Stimulated activated CD4-positive, alpha-beta T cell treated with anti-CD3 and anti-CD28 coated beads, Interleukin-4, amount 100 ng/mL, for 4 hours (primary cell): Measurements from ENCODE around the gene ZNF561.
"Not testable (repeated sequence)": the region's sequence is repeated elsewhere in the genome, so short reads cannot be mapped to it uniquely, and the experiment has no call there.

Source experiments
- DNase-seq, 2 experiments: peaks; one replicate each; pipeline ENCODE4 v3.0.0-alpha.2; 2020

Gene ZNF561

DNA sequence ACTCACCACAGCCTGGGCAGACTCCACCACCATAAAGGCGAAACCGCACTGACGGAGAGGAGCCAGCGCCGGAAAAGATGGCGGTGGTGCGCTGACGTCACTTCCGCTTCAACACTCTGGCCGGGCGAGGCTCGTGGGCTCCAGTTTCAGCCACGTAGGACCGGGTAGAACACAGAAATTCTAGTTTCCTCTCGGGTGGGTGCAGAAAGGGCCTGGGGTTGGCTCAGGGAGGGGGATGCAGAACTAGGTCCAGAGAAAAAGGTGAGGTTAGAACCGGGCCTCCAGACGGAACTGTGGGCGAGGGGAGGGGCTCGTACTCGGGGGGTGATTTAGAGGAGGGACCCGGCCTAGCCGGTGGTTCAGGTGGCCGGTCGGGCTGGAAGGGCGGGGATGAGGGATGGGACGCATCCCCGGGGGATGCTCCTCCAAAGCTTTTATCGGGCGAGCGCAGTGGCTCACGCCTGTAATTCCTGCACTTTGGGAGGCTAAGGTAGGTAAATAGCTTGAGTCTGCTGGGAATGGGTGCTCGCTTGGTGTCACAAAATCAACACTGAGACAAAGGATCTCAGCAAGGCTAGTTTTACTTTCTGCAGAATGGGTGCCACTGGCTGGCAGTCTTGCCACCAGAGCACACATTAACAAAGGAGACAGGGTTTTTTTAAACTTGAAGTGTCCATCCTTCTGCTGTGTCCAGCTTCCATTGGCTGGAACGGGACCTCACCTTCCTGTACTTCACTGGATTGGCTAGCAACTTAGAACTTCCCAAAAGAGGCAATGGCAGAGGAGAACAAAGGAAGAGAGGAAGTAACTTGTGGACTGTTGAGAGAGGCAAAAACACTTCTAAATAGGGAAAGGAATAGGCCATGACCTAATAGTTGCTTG is at the start of gene ZNF561:
ZNF561 (minus strand) TSS at position 77 of the 882 bp plus-strand sequence. CDS start 1,776 bp downstream, outside the sequence.
- peak; percentile 81 to 83 for DNase-seq

DNA sequence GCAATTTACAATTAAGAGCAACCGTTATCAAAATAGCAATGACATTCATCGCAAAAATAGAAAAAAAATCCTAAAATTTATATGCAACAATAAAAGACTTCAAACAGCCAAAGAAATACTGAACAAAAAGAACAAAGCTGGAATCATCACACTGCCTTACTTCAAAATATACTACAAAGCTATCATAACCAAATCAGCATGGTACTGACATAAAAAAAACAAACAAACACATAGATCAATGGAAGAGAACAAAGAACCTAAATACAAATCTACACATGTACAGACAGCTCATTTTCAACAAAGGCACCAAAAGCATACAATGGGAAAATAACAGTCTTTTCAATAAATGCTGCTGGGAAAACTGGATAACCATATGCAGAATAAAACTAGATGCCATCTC is 47.5 kb upstream of the ZNF561 start:
- DNase-seq: no peak

DNA sequence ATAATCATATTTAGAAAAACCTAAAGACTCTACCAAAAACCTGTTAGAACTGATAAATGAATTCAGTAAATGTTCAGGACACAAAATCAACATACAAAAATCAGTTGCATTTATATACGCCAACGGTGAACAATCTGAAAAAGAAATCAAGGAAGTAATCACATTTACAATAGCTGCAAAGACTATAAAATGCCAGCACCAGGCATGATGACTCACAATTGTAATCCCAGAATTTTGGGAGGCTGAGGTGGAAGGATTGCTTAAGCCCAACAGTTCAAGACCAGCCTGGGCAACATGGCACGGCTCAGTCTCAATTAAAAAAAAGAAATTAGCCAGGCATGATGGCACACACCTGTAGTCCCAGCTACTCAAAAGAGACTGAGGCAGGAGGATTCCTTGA is 46.9 kb upstream of the ZNF561 start:
- no peak for DNase-seq

DNA sequence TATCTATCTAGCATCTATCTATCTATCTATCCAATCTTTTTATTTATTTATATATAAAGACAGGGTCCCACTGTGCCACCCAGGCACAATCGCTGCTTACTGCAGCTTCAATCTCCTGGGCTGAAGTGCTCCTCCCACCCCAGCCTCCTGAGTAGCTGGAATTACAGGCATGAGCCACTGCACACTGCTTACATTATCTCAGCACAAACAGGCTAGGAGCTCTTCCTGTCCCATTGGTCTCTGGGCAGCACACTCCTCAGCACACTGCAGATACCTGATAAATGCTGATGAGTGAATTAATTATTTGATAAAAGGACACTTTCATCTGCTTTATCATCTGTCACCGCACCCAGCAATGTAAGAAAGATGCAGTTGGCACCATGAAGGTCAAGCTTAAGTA is 37.7 kb upstream of the ZNF561 start:
- DNase-seq: no peak

DNA sequence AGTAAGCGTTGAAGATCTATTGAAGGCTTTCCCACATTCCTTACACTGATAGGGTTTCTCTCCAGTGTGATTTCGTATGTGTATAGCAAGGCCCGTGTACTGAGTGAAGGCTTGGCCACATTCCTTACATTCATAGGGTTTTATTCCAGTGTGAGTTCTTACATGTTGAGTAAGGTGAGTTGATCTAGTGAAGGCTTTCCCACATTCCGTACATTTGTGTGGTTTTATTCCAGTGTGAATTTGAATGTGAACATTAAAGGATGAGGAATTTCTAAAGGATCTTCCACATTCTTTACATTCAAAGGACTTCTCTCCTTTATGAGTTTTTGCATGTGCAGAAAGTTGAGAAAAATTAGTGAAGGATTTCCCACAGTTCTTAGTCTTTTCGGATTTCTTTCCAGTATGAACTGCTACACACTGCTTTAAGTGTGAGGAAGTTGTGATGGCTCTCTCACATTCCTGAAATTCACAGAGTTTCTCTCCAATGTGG is 32.1 kb upstream of the ZNF561 start:
- not testable (repeated sequence) for DNase-seq

DNA sequence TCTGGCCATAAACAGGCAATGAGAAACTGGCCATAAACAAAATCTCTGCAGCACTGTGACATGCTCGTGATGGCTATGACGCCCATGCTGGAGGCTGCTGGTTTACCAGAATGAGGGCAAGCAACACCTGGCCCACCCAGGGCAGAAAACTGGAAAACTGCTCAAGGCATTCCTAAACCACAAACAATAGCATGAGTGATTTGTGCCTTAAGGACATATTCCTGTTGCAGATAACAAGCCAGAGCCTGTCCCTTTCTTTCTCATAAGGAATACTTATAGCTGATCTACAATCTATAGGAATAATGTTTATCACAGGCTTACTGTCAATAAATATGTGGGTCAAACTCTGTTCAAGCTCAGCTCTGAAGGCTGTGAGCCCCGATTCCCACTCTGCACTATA is 30.4 kb upstream of the ZNF561 start:
- not testable (repeated sequence) for DNase-seq

DNA sequence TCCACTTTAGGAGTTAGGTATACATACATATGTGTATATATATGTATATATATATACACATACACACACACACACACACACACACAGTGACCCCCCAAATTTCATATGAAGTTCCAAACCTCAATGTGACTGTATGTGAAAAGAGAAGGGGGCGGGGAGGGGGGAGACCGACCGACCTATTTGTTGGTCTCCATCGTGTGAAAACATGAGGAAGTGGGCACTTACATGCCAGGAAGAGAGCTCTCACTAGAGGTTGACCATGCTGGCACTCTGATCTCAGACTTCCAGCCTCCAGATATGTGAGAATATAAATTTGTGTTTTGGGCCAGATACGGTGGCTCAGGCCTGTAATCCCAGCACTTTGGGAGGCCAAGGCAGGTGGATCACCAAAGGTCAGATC is 29.3 kb upstream of the ZNF561 start:
- no peak for DNase-seq

DNA sequence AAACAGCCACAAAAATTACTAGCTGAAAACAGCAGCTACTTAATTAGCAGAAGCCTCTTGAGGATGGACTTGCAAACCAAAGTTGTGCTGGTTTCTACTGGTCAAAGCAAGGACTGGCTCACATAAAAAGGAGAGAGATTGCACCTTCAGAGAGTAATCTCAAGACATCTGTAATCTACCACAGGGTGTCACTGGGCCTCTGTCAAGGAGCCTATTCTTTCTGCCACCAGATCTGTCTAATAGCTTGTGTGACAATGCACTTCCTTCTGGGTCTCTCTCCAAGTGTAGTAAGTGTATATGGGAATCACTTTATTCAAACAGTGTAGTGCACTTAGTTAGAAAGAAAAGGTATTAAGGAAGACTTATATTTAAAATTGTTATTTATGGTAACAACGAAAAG is 24.4 kb upstream of the ZNF561 start:
- DNase-seq: no peak

DNA sequence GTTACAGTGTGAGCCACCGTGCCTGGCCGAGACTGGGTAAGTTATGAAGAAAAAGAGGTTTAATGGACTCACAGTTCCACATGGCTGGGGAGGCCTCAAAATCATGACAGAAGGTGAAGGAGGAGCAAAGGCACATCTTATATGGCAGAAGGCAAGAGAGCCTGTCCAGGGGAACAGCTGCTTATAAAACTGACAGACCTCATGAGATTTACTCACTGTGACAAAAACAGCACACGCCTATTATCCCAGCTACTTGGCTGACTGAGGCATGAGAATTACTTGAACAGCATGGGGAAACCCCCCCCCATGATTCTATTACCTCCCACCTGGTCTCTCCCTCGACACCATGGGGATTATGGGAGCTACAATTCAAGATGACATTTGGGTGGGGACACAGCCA is 23.4 kb upstream of the ZNF561 start:
- DNase-seq: no peak

DNA sequence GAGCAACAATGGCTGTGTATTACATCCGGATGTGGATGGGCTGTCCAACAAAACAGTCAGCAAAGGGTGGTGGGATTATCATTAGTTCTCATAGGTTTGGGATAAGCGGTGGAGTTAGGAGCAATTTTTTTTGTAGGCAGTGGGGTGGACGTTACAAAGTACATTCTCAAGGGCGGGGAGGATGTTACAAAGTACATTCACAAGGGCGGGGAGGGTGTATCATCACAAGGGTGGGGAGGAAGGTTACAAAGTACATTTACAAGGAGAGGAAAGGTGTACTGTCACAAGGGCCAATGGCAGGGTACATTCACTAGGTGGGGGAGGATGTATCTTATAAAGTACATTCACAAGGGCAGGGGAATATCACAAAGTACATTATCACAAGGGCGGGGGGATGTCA is 20.8 kb upstream of the ZNF561 start:
- DNase-seq: no peak

DNA sequence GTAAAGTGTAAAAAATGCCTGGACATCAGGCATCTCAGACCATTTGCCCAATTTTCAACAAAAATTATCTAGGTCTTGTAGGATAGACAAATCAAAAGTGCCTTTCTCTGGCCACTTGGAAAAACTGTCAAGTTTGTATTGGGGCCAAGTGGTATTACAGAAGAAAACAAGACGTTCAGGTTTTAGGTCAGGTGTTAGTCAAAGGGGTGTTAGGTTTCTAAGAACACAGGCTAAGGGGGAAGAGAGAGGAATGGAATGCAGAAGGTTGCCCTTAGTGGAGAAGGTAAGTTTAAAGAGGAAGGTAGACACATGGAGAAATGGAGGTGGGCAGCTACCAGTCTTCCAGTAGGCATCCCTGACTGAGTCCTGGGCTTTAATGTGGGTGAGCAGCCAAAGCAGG is 19.9 kb upstream of the ZNF561 start:
- DNase-seq: no peak

DNA sequence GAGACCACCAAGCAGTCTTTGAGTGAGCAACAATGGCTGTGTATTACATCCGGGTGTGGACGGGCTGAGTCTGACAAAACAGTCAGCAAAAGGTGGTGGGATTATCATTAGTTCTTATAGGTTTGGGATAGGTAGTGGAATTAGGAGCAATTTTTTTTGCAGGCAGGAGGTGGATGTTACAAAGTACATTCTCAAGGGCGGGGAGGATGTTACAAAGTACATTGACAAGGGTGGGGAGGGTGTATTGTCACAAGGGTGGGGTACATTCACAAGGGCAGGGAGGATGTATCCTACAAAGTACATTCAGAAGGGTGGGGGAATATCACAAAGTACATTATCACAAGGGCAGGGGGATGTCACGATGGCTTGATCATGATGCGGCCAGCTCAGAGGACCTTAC is 15.0 kb upstream of the ZNF561 start:
- no peak for DNase-seq

DNA sequence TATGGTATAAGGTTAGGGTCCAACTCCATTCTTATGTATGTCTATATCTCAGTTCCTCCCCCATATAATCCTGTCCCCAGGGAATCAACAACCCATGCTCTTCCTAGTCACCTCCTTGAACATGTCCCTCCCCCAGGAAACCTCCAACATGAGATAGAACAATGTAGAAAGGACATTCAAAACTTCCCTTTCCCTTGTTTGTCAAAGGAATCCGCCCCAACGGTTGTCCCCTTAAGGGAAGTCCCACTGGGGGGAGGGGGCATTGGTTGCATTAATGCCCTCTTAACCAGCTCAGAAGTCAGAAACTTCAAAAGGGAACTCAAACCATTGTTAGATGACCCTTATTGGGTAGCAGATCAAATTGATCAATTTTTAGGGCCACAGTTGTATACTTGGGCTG is 6.8 kb upstream of the ZNF561 start:
- no peak for DNase-seq

DNA sequence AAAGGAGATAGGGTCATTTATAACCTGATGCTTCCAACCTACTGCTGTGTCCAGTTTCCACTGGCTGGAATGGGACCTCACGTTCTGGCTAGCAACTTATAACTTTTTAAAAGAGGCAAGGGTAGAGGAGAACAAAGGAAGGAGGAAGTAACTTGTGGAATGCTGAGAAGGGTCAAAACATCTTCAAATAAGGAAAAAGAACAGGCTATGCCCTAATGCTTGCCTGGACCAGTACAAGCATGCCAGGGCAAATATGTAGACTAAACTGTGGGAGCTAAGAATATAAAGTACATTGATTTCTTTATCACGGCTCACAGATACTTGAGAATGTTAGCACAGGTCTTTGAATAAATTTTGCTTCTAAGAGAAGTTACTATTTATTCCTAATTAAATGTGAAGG is 1.5 kb upstream of the ZNF561 start:
- no peak for DNase-seq

DNA sequence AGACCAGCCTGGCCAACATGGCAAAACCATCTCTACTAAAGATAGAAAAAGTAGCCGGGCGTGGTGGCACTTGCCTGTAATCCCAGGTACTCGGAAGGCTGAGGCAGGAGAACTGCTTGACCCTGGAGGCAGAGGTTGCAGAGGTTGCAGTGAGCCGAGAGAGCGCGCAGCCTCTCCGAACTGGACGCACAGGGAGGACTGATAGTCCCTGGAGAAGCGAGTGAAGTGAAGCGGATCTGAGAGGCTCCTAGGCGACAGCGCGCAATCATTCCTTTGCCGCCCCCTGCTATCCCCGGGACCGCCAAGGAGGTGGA is 233 bp downstream of the ZNF561 start:
- no peak for DNase-seq

DNA sequence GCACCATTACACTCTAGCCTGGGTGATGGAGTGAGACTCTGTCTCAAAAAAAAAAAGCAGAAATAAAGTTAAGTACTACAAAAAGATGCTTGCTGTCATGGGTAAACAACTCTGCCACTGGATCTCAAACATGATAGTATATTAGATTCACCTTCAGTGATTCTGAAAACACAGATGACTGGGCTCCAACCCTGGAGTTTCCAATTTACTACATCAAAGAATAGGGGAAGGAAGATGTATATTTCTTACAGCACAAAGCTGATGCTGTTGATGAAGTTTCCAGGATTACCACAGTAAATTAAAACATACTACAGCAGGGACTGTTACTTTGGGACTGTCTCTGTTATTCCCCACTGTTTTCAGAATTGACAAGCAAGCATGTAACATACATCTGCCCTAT is 5.2 kb downstream of the ZNF561 start:
- no peak for DNase-seq

DNA sequence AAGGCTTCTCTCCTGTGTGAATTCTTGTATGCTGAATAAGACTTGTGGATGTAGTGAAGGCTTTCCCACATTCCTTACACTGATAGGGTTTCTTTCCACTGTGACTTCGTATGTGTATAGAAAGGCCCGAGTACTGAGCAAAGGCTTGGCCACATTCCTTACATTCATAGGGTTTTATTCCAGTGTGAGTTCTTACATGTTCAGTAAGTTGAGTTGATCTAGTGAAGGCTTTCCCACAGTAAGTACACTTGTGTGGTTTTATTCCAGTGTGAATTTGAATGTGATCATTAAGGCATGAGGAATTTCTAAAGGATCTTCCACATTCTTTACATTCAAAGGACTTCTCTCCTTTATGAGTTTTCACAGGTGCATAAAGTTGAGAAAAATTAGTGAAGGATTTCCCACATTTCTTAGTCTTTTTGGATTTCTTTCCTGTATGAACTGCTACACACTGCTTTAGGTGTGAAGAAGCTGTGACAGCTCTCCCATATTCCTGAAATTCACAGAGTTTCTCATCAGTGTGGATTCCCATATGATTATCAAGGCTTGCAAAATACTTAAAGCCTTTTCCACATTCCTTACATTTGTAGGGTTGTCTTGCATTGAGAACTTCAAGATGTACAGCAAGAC is 10.4 kb downstream of the ZNF561 start:
- DNase-seq: no peak

DNA sequence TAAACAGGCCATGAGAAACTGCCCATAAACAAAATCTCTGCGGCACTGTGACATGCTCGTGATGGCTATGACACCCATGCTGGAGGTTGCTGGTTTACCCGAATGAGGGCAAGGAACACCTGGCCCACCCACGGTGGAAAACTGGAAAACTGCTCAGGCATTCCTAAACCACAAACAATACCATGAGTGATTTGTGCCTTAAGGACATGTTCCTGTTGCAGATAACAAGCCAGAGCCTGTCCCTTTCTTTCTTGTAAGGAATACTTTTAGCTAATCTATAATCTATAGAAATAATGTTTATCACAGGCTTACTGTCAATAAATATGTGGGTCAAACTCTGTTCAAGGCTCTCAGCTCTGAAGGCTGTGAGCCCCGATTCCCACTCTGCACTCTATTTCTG is 12.1 kb downstream of the ZNF561 start:
- DNase-seq: no peak

DNA sequence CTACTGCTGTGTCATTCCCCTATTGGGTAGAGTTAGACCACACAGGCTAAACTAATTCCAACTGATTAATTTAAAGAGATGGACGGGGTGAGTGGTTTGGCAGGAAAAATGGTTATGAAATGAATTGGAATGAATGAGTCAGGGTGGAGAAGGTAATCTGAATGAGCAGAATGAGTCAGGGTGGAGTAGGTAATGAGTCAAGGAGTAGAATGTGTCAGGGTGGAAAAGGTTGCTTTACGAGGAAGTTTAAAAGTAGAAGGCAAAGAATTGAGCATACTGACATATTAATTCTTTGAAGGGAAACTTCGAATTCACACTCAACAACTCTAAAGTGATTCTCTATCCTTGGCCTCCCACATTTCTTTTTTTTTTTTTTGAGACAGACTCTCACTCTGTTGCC is 24.0 kb downstream of the ZNF561 start:
- DNase-seq: no peak

DNA sequence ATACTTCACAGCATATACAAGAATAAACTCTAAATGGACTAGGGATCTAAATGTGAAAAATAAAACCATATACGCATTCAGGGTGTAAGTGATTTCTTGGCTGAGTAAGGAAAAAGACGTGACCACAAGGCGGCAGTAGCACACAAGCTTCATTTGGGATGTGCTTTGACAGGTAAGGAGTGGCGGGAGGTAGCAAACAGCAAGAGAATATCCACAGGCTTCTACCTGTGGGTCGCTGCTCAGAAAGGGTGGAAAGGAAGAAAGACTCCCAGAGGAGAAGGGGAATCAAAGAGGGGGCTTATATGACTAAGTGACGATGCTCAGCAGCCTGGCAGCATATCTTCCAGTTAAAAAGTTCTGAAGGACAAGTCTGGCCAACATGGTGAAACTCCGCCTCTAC is 34.3 kb downstream of the ZNF561 start:
- peak; percentile 70 to 73 for DNase-seq

DNA sequence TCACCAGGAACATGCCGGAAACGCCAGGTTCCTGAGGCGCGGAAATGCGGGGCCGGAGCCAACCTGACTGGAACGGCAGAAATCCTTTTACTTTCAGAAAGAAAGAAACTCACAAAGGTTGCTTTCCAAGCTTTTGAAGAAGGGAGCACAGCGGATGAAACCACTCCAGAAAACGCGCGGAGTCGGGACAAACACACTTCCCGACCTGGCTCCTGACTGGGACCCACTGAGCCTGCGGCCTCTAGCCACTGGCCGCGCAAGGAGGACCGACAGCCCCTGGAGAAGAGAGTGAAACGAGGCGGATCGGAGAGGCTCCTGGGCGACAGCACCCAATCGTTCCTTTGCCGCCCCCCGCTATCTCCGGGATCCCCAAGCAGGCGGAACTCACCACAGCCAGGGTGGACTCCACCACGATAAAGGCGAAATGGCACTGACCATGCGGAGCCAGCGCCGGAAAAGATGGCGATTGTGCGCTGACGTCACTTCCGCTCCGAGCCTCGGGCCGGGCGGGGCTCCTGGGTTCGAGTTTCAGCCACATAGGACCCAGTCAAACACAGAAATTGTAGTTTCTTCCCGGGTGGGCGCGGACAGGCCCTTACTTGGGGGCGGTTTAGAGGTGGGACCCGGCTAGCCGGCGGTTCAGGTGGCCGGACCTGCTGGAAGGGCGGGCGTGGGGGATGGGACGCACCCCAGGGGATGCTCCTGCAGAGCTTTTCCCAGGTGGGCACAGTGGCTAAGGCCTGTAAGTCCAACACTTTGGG is 36.8 kb downstream of the ZNF561 start, which contains the start of gene ZNF121:
ZNF121 (minus strand) TSS at position 432 of the 761 bp plus-strand sequence. CDS start 16,407 bp downstream, outside the sequence.
- peak; percentile 79 to 83 for DNase-seq

DNA sequence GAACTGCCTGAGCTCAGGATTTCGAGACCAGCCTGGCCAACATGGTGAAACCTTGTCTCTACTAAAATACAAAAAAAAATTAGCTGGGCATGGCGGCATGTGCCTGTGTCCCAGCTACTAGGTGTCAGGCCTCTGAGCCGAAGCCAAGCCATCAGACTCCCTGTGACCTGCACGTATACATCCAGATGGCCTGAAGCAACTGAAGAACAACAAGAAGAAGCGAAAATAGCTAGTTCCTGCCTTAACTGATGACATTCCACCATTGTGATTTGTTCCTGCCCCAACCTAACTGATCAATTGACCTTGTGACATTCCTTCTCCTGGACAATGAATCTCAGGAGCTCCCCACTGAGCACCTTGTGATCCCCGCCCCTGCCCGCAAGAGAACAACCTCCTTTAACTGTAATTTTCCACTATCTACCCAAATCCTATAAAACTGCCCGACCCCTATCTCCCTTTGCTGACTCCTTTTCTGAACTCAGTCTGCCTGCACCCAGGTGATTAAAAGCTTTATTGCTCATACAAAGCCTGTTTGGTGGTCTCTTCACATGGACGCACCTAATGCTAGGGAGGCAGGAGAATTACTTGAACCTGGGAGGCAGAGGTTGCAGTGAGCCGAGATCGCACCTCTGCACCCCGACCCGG is 38.8 kb downstream of the ZNF561 start:
- DNase-seq: not testable (repeated sequence)

DNA sequence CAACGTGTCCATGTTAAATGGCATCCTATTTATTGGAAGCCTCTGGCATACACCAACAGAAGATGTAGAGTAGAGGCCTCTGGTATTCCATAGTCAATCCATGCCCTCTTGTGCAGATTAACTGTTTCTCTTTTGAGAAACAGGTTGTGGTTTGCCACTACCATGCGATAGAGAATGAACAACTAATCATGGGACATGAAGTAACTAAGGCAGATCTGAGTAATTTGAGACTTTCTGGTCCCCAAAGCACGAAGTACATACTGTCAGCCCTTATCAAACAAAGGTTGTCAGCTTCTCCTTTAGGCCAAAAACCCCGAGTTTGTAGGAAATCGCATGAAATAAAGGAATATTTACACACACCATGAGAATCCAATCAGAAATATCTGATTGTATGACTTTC is 40.3 kb downstream of the ZNF561 start:
- DNase-seq: no peak
